GM19043 (cell line): ENCODE measurements around the gene FAP.

Experiments used
- ATAC-seq: cut with Tn5 transposase; IDR thresholded peaks from one replicate; pipeline ENCODE4 v1.9.1; 2021; ENCODE audit warnings: low read depth; ENCODE audit not compliant: unreplicated experiment

The FAP gene

DNA sequence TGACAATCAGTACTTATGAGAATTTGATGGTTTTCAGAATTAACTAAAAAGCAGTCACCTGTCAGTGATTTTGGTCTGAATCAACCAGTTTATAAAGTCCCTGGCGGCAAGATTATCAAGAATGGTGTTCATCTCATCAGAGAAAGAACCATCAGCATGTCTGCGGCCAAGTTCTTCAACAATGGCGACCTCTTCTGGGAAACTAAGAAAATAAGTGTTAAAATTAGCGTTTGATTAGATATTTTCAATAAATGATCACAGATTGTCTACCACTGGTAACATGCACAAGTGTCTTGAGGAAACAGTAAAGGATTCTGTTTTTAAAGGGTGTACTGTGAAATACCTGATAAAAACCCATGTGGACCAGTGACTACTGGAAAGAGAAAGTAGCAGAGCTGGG, 99.3 kb downstream of the FAP start:
- no peak for ATAC-seq

DNA sequence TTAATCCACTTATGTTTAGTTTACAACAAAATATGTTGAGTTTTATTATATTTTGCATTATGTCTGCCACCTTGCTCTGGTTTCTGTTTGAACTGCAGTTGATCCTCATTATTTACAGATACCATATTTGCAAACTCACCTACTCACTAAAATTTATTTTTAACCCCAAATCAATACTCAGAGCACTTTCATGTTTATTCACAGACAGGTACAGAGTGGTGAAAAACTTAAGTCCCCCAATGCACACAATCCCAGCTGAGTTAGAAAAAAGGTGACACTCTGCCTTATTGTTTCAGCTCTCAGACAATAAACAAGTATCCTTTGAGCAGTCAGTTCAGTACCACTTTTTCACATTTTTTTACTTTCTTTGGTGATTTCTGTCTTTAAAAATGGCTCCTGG, 104.9 kb downstream of the FAP start:
- ATAC-seq: no peak

DNA sequence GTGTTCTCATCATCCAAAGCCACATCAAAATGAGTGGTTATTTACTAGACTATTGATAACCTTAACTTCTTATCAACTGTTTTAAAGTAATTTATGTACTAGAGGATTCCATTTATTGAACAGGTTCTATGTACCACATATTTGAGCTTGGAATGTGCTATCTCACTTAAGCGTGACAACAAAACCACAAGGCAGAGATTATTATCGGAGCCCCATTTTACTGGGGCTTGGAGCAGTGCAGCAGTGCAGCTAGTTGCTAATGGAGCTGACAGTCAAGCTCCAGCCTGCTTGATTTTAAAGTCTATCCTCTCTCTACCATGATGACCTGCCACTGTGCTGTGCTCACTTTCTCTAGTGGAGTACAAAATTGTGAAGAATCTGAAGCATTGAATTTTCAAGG, 115.8 kb downstream of the FAP start:
- no peak for ATAC-seq

DNA sequence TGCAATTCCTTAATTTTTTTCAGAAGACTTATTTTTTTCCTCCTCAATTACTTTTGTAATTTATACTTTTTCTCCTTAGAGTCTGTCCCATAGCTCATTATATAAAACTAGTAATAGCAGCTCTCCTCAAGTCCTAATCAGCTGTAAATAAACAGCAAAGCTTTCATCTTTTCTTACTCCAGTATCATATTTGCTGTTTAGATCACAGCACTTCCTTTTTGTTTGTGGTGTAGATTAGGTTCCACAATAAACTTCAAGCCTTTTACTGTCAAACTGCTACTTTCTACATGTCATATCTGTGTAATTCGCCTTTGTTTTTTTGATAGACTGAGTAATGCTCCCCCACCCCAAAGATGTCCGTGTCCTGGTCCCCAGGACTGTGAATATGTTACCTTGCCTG, 116.7 kb downstream of the FAP start:
- peak; percentile 10 for ATAC-seq

DNA sequence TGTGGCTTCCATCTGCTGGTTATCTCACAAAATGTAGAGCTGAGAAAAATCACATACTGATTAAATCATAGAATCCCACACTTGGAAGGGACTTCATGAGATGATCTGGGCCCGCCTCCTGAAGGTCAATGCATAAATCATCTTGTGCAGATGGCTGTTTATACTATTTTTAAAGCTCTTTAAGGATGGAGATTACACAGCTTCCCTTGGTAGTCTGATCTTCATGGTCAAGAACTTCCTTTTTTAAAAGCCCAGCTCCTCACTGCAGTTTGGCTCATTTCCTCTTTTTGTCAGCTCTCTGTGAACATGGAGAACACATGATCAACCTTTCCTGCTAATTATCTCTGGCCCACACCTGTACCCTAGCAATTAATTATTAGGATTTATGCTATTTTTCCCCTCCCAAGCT, 117.1 kb downstream of the FAP start:
- peak; percentile 95 for ATAC-seq

DNA sequence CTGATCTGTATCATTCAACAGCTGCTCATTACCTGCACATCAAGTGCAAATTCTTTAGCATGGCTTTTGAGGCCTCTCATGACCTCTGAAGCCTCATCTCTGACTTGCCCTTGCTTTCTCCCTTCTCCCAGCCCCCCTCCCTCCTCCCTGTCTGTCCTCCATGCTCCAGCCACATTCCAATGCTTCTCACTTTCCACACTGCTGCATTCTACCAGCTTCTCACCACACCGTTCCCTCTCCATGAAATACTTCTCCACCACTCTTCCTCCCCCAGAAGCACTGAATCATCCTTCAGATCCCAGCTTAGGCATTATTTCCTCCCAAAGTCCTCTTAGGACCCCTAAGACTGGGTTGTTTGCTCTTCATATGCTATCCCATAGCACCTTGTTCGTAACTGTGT, 118.1 kb downstream of the FAP start:
- ATAC-seq: no peak

DNA sequence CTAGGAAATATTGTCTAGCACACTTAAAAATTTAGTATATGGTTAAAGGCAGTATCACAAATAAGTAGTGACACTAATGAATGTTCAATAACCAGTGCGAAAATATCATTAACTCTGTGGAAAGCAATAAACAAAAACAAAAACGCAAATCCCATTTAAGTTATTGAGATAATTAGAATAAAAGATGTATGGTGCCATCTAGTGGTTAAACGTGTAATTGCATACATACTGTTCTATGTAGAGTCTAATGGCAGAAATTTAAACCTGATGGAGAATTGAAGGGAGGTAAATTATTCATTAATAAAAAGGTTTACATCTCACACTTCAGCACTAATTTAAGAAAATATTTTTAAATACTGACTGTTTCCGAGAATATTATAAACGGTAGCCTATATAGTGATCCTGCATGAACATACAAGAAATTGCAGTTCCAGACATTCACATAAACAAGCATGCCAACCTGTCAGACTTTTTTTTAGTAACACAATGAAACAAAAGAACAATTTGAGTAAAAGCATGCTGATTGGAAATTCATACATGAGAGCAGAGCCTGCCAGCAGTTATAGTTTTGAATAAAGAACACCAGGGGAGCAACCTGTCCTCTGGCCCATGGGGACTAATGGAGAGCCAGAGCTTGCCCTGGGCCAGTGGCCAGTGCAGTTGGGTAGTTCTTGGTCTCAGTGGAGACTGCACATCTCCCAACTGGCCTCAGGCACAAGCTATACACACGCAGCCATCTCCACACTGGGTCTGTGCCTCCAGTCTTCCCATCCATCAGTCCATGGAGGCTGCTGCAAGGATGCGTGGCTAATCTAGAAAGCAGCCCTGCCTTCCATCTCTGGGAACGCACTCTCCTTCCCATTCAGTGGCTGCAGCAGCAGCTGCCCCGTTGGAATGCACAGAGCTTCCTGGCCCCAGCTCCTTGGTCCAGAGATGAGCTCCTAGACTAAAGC, 119.2 kb downstream of the FAP start:
- no peak for ATAC-seq
